H1 (cell line): ENCODE measurements around the gene OR10J4.

Experiments used
- ATF3 ChIP-seq: IDR thresholded peaks from 2 replicates; pipeline ENCODE4 v1.6.1; 2011; ENCODE audit warnings: low read depth, mild to moderate bottlenecking, low read length; ENCODE audit not compliant: insufficient read depth
- CHD7 ChIP-seq: fragments of 300-600 bp; sonication (generic); IDR thresholded peaks from 2 replicates; pipeline ENCODE4 v1.7.1; 2012; ENCODE audit warnings: low read length, moderate library complexity, mild to moderate bottlenecking, inconsistent platforms; ENCODE audit not compliant: insufficient replicate concordance
- CTCF ChIP-seq, 3 experiments: IDR thresholded peaks; 1 replicate in 2 of 3; 2 replicates in 1 of 3; pipeline versions ENCODE4 v1.5.1 to v1.6.1; 2011; ENCODE audit warnings: low read length in 3 of 3, mild to moderate bottlenecking in 3 of 3, inconsistent platforms in 2 of 3, low read depth in 1 of 3, moderate library complexity in 1 of 3; ENCODE audit not compliant: insufficient read depth in 1 of 3; ENCODE audit errors: control extremely low read depth in 1 of 3
- EZH2 ChIP-seq: fragments of 200-600 bp; sonication (generic); IDR thresholded peaks from 2 replicates; pipeline ENCODE4 v1.7.1; 2012; ENCODE audit warnings: low read depth, mild to moderate bottlenecking, moderate library complexity, low read length, inconsistent platforms; ENCODE audit not compliant: severe bottlenecking
- MAX ChIP-seq: IDR thresholded peaks from 2 replicates; pipeline ENCODE4 v1.6.1; 2012; ENCODE audit warnings: inconsistent platforms
- POLR2AphosphoS5 ChIP-seq: IDR thresholded peaks from 2 replicates; pipeline ENCODE4 v1.6.1; 2011; ENCODE audit warnings: low read depth, low read length
- RAD21 ChIP-seq, 2 experiments: IDR thresholded peaks in 1 of 2; conservative IDR thresholded peaks in 1 of 2; 2 replicates each; pipeline ENCODE4 v1.6.1; 2011; ENCODE audit warnings: low read depth in 2 of 2, low read length in 2 of 2, improper control_type of control experiment in 1 of 2, inconsistent platforms in 1 of 2, mild to moderate bottlenecking in 1 of 2, moderate library complexity in 1 of 2
- RXRA ChIP-seq: IDR thresholded peaks from 2 replicates; pipeline ENCODE4 v1.6.1; 2011; ENCODE audit warnings: low read depth, mild to moderate bottlenecking, low read length, moderate library complexity; ENCODE audit not compliant: insufficient read depth

GRCh38 chr1:159406821-159407220, 25.2 kb upstream of the OR10J4 start:
- no peak for TF ChIP-seq POLR2AphosphoS5
- TF ChIP-seq CTCF (IDR thresholded peaks at IDR 0.05; ENCODE audit: control extremely low read depth in 1 of 3, insufficient read depth in 1 of 3, low read depth in 1 of 3, low read length in 3 of 3), result no peak
- no peak for TF ChIP-seq RXRA
- no peak for TF ChIP-seq ATF3
- TF ChIP-seq RAD21 (IDR thresholded peaks at IDR 0.05 in 1 of 2, conservative IDR thresholded peaks at IDR 0.05 in 1 of 2; ENCODE audit: low read depth in 2 of 2, low read length in 2 of 2), result no peak
- no peak for TF ChIP-seq EZH2
- TF ChIP-seq CHD7, result no peak
- TF ChIP-seq MAX, result no peak
